Caco-2 (cell line): ENCODE data around the gene ITPR1. TPM values are rescaled to one million over a fixed set of nuclear protein-coding genes. Genes with fewer than 3 reads are reported as not detected.

Source experiments
- BruUV-seq: library from RNA; stranded (reverse); fragments of 400-500 nt; replicated peaks from 2 replicates; lab custom pipeline; 2021; lab: Mats Ljungman, UMichigan
- CTCF ChIA-PET: fragments of 300-600 bp; sonication (Branson Sonifier 250); formaldehyde crosslinking; loops from one replicate; lab custom pipeline; 2022; ENCODE audit warnings: antibody characterized with exemption; lab: Charles Lee
- POLR2A ChIA-PET: fragments of 300-600 bp; sonication (Branson Sonifier 250); formaldehyde crosslinking; loops from one replicate; lab custom pipeline; 2022; ENCODE audit warnings: antibody characterized with exemption; lab: Charles Lee
- DNase-seq, 2 experiments: peaks; one replicate each; pipeline versions ENCODE4 v3.0.0 to v3.0.0-alpha.2; 2020 to 2022
- H3K27me3 ChIP-seq: replicated peaks from 2 replicates; pipeline ENCODE4 v1.6.0; 2011; ENCODE audit warnings: low read length; ENCODE audit not compliant: control insufficient read depth, insufficient read depth
- H3K36me3 ChIP-seq: 2 replicates; pipeline ENCODE4 v1.5.1; 2011; ENCODE audit warnings: low read length; ENCODE audit not compliant: control insufficient read depth, insufficient read depth
- H3K4me1 ChIP-seq: fragments of 250-450 bp; sonication (Bioruptor Pico); 2 replicates; pipeline ENCODE4 v1.5.1; 2020; ENCODE audit warnings: mild to moderate bottlenecking
- H3K4me3 ChIP-seq: 2 replicates; pipeline ENCODE4 v1.5.1; 2011; ENCODE audit warnings: low read depth, mild to moderate bottlenecking, control low read depth, low read length
- H3K9me3 ChIP-seq: fragments of 250-450 bp; sonication (Bioruptor Pico); 2 replicates; pipeline ENCODE4 v1.5.1; 2020; ENCODE audit warnings: mild to moderate bottlenecking, moderate library complexity
- H3K27ac Mint-ChIP-seq: one replicate; pipeline ENCODE4 v1.8.0; 2022; ENCODE audit warnings: mixed read lengths; ENCODE audit not compliant: unreplicated experiment
- H3K27me3 Mint-ChIP-seq: one replicate; pipeline ENCODE4 v1.8.0; 2022; ENCODE audit warnings: mixed read lengths; ENCODE audit not compliant: insufficient read depth, unreplicated experiment
- H3K36me3 Mint-ChIP-seq: one replicate; pipeline ENCODE4 v1.8.0; 2022; ENCODE audit warnings: mild to moderate bottlenecking, mixed read lengths; ENCODE audit not compliant: insufficient read depth, unreplicated experiment
- H3K4me1 Mint-ChIP-seq: one replicate; pipeline ENCODE4 v1.8.0; 2022; ENCODE audit warnings: low read depth, mixed read lengths; ENCODE audit not compliant: unreplicated experiment
- H3K4me3 Mint-ChIP-seq: one replicate; pipeline ENCODE4 v1.8.0; 2022; ENCODE audit warnings: mild to moderate bottlenecking, moderate library complexity, mixed read lengths; ENCODE audit not compliant: unreplicated experiment
- H3K9me3 Mint-ChIP-seq: one replicate; pipeline ENCODE4 v1.8.0; 2022; ENCODE audit warnings: mixed read lengths; ENCODE audit not compliant: unreplicated experiment
- intact Hi-C: fragments of 100-400 bp; cut with micrococcal nuclease; formaldehyde crosslinking; loops from one replicate; pipeline ENCODE4 v1.10.0; 2022; ENCODE audit not compliant: unreplicated experiment
- total RNA-seq: library from RNA; stranded (reverse); gene quantifications from 2 replicates; pipeline ENCODE4 v1.2.3, GENCODE V29; 2022
- TF ChIP-seq, protein P1 (sequence below), 2 experiments: fragments of 200-600 bp in 1 of 2; IDR thresholded peaks; 1 replicate in 1 of 2; 2 replicates in 1 of 2; pipeline versions ENCODE4 v1.5.1 to v1.8.0; 2011 to 2022; ENCODE audit warnings: antibody characterized with exemption in 1 of 2, control low read depth in 1 of 2, inconsistent platforms in 1 of 2, low read depth in 1 of 2, low read length in 1 of 2, mild to moderate bottlenecking in 1 of 2, moderate library complexity in 1 of 2; ENCODE audit not compliant: insufficient read depth in 1 of 2, severe bottlenecking in 1 of 2, unreplicated experiment in 1 of 2

The ITPR1 gene
- total RNA-seq, 1 experiment from 2014 or later: 10.4 TPM

DNA sequence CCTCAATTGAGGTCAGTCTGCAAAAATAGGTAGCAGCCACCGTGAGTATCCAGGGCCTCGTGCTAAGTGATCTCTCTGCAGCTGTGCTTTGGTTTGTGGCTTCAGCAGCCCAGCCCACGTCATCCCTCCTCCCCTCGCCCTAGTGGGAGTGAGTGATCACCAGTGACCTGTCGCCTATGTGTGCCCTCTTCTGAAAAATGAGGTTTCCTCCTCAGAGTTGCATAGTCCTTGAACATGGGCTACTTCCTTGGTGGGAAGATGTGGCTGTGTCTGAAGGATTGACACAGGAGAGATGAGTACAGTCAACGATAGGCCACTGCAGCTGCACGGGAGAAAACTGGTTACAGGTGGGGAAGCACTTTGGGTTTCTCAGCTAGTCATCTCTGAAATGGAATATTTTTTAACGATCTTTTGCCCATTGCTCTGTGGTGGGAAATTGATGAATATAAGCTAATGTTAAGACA, 341.3 kb downstream of the ITPR1 start:
- no peaks in the 10 kb centered on the region for H3K27me3 Mint-ChIP-seq
- no peaks in the 10 kb centered on the region for H3K36me3 Mint-ChIP-seq
- H3K4me1 Mint-ChIP-seq: no peaks in the 10 kb centered on the region
- intact Hi-C loops: no loop called here
- no peak for DNase-seq
- Histone ChIP-seq H3K27me3 (no peaks in the 10 kb centered on the region), H3K4me3 (no peak overlapping the region), H3K9me3 (no peaks in the 10 kb centered on the region), H3K36me3 (no peaks in the 10 kb centered on the region), H3K4me1 (no peaks in the 10 kb centered on the region)
- CTCF ChIA-PET: interaction anchor here (0.5 kb wide), 1 partner anchor 248 kb away, joined by 5 read pairs; no protein-coding TSS in a partner anchor
- POLR2A ChIA-PET: no interaction called here
- BruUV-seq: no TSS peak
- H3K9me3 Mint-ChIP-seq: no peaks in the 10 kb centered on the region
- no peak overlapping the region for H3K27ac Mint-ChIP-seq
- H3K4me3 Mint-ChIP-seq: no peak overlapping the region
- TF ChIP-seq, protein P1, sequence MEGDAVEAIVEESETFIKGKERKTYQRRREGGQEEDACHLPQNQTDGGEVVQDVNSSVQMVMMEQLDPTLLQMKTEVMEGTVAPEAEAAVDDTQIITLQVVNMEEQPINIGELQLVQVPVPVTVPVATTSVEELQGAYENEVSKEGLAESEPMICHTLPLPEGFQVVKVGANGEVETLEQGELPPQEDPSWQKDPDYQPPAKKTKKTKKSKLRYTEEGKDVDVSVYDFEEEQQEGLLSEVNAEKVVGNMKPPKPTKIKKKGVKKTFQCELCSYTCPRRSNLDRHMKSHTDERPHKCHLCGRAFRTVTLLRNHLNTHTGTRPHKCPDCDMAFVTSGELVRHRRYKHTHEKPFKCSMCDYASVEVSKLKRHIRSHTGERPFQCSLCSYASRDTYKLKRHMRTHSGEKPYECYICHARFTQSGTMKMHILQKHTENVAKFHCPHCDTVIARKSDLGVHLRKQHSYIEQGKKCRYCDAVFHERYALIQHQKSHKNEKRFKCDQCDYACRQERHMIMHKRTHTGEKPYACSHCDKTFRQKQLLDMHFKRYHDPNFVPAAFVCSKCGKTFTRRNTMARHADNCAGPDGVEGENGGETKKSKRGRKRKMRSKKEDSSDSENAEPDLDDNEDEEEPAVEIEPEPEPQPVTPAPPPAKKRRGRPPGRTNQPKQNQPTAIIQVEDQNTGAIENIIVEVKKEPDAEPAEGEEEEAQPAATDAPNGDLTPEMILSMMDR (IDR thresholded peaks at IDR 0.05; ENCODE audit: insufficient read depth in 1 of 2, low read depth in 1 of 2, low read length in 1 of 2, severe bottlenecking in 1 of 2, unreplicated experiment in 1 of 2): no peak

DNA sequence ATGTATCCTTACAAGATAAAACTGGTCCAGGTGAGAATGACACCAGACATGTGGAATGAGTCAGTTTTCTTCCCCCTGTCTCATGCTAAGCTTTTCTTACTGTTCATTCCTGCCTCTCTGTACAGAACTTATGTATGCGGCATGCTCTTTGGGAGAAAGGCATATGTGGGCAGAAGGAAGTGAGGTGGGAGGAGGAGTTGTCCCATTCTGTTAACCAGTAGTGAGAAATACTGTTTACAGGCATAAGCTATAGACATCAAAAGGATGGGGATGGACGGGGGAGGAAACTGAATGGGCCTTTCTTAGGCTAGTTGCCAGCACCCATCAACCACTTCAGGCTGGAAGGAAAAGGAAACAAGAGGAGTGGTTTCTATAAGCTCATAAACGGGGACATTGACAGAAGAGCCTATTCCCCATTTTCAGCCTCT, 342.5 kb downstream of the ITPR1 start:
- BruUV-seq: no TSS peak
- H3K4me1 ChIP-seq: no peaks in the 10 kb centered on the region
- POLR2A ChIA-PET: no interaction called here
- DNase-seq: no peak
- intact Hi-C loops: no loop called here
- H3K36me3 Mint-ChIP-seq: no peaks in the 10 kb centered on the region
- H3K4me3 Mint-ChIP-seq: no peak overlapping the region
- TF ChIP-seq, protein P1 (IDR thresholded peaks at IDR 0.05; ENCODE audit: insufficient read depth in 1 of 2, low read depth in 1 of 2, low read length in 1 of 2, severe bottlenecking in 1 of 2, unreplicated experiment in 1 of 2): no peak
- H3K36me3 ChIP-seq: no peaks in the 10 kb centered on the region
- H3K9me3 Mint-ChIP-seq: no peaks in the 10 kb centered on the region
- H3K4me3 ChIP-seq: no peak overlapping the region
- CTCF ChIA-PET: no interaction called here
- no peak overlapping the region for H3K27ac Mint-ChIP-seq
- H3K27me3 ChIP-seq: no peaks in the 10 kb centered on the region
- no peaks in the 10 kb centered on the region for H3K27me3 Mint-ChIP-seq
- H3K9me3 ChIP-seq: no peaks in the 10 kb centered on the region
- no peaks in the 10 kb centered on the region for H3K4me1 Mint-ChIP-seq

DNA sequence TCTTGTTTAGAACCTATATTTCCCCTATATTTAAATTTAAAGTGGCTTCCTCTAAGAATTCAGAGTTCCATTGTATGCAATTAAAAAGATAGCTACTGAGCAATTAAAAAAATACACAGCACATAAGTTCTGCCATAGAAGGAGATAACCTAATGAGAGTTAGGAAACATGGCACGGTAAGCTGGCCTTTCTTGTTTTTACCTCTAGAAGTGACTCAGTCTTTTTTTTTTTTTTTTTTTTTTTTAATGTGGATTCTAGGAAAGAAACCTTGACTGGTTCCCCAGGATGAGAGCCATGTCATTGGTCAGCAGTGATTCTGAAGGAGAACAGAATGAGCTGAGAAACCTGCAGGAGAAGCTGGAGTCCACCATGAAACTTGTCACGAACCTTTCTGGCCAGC, 343.4 kb downstream of the ITPR1 start:
- H3K27me3 Mint-ChIP-seq: no peaks in the 10 kb centered on the region
- H3K27ac Mint-ChIP-seq: no peak overlapping the region
- Histone ChIP-seq H3K36me3 (no peaks in the 10 kb centered on the region), H3K27me3 (no peaks in the 10 kb centered on the region), H3K4me1 (no peaks in the 10 kb centered on the region), H3K4me3 (no peak overlapping the region), H3K9me3 (no peaks in the 10 kb centered on the region)
- intact Hi-C loops: no loop called here
- BruUV-seq: no TSS peak
- POLR2A ChIA-PET: interaction anchor here (0.7 kb wide), 1 partner anchor 22 kb away, joined by 9 read pairs; no protein-coding TSS in a partner anchor
- DNase-seq: no peak
- no peaks in the 10 kb centered on the region for H3K4me1 Mint-ChIP-seq
- H3K4me3 Mint-ChIP-seq: no peak overlapping the region
- no peaks in the 10 kb centered on the region for H3K36me3 Mint-ChIP-seq
- CTCF ChIA-PET: no interaction called here
- H3K9me3 Mint-ChIP-seq: no peaks in the 10 kb centered on the region
- TF ChIP-seq, protein P1 (IDR thresholded peaks at IDR 0.05; ENCODE audit: insufficient read depth in 1 of 2, low read depth in 1 of 2, low read length in 1 of 2, severe bottlenecking in 1 of 2, unreplicated experiment in 1 of 2): no peak
